H1 (cell line): ENCODE results near the gene VEZT. TPM values are rescaled to one million over a fixed set of nuclear protein-coding genes. Genes with fewer than 3 reads are reported as not detected.

ENCODE experiments used
- CHD7 ChIP-seq: fragments of 300-600 bp; sonication (generic); IDR thresholded peaks from 2 replicates; pipeline ENCODE4 v1.7.1; 2012; ENCODE audit warnings: low read length, moderate library complexity, mild to moderate bottlenecking, inconsistent platforms; ENCODE audit not compliant: insufficient replicate concordance
- EZH2 ChIP-seq: fragments of 200-600 bp; sonication (generic); IDR thresholded peaks from 2 replicates; pipeline ENCODE4 v1.7.1; 2012; ENCODE audit warnings: low read depth, mild to moderate bottlenecking, moderate library complexity, low read length, inconsistent platforms; ENCODE audit not compliant: severe bottlenecking
- HDAC6 ChIP-seq: IDR thresholded peaks from one replicate; pipeline ENCODE4 v1.7.1; 2012; ENCODE audit warnings: low read depth, mild to moderate bottlenecking, inconsistent platforms, low read length, moderate library complexity
- MAX ChIP-seq: IDR thresholded peaks from 2 replicates; pipeline ENCODE4 v1.6.1; 2012; ENCODE audit warnings: inconsistent platforms
- PHF8 ChIP-seq: fragments of 200-600 bp; sonication (generic); conservative IDR thresholded peaks from 2 replicates; pipeline ENCODE4 v1.7.1; 2012; ENCODE audit warnings: low read depth, mild to moderate bottlenecking, inconsistent platforms, low read length, moderate library complexity
- SIN3A ChIP-seq, 2 experiments: IDR thresholded peaks in 1 of 2; conservative IDR thresholded peaks in 1 of 2; 2 replicates each; pipeline ENCODE4 v1.6.1; 2011 to 2012; ENCODE audit warnings: low read length in 2 of 2, improper control_type of control experiment in 1 of 2, low read depth in 1 of 2, mild to moderate bottlenecking in 1 of 2
- SIX5 ChIP-seq: IDR thresholded peaks from 2 replicates; pipeline ENCODE4 v1.6.1; 2011; ENCODE audit warnings: mild to moderate bottlenecking, low read depth, low read length
- SUZ12 ChIP-seq: fragments of 200-600 bp; sonication (generic); IDR thresholded peaks from 2 replicates; pipeline ENCODE4 v1.6.1; 2012; ENCODE audit warnings: mild to moderate bottlenecking, inconsistent platforms, low read length, moderate library complexity, mixed read lengths
- polyA plus RNA-seq, 7 experiments: library from polyadenylated mRNA; depleted of rRNA in 3 of 7; stranded (reverse) in 5 of 7; unstranded in 2 of 7; fragments of >200 nt in 5 of 7; fragments of 200-250 nt in 2 of 7; gene quantifications; 1 replicate in 5 of 7; 2 replicates in 1 of 7; 4 replicates in 1 of 7; pipeline versions ENCODE4 v1.2.1 to v1.2.3, GENCODE V29; 2011 to 2013; ENCODE audit warnings: missing spikeins in 2 of 7, mixed read lengths in 2 of 7
- total RNA-seq: library from RNA; stranded (reverse); fragmentation: NEBNext Ultra II Directional; extraction: Animal tissue kit (Norgen Biotek cat#: 25700); gene quantifications from 2 replicates; pipeline ENCODE4 v1.2.1, GENCODE V29; 2021

The VEZT gene
- total and polyA plus RNA-seq, 2 of the 8 experiments (the other 6 are each of a cell fraction or from before 2014, with no cell fraction given): 44.0 to 56.1 TPM

- TF ChIP-seq CHD7 (no peak), SIN3A (conservative IDR thresholded peaks at IDR 0.05 in 1 of 2, IDR thresholded peaks at IDR 0.05 in 1 of 2; ENCODE audit: low read depth in 1 of 2, low read length in 2 of 2) (no peak), SUZ12 (no peak), HDAC6 (no peak), MAX (no peak), PHF8 (no peak), EZH2 (no peak), SIX5 (no peak)
- TF ChIP-seq, all 59 proteins: peak for 0
Observed at GRCh38 chr12:95197636-95198035, 20.0 kb upstream of the VEZT start (continued).
